ENCODE measurements around the gene CS.
"Not testable (repeated sequence)": the region's sequence is repeated elsewhere in the genome, so short reads cannot be mapped to it uniquely, and the experiment has no call there.

CS gene

DNA sequence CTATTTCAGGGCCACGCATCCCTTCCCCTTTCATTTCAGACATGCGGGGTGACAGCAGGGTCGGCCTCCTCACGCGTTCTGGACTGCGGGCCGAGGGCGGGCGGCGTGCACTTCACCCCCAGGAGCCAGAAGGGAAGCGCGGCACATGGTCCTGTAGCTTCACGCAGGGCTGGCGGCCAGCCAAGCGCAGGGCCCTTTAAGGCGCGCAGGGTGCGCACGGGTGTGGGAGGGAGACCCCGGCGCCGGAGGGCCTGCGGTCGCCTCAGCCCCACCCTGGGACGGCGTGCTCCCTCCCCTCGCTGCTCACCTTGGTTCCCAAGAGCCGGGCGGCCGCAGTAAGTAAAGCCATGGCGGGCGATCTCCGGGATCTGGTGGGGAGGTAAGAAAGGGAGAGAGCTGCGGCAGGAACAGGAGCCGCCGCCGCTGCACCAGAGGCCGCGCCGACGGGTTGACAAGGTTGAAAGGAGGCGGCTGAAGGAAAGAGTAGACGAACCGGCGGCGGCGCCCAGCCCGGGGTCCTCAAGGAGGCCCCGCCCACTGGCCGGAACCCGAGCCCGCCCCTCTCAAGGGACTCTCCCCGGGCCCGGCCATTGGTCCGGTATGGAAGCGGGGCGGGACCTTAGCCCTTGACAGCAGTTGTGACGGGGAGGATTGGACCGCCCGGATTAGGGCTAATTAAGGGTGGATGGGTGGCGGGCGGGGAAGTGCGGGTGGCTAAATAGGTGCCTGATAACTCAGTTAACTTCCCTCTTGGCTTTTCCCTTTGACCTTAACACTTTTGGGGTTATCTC is at the start of gene CS:
TSS of gene CS (minus strand) at position 478 of the 791 bp plus-strand sequence. CDS start at position 349, 129 bp downstream.
- DNase-seq: peak; percentile 98

DNA sequence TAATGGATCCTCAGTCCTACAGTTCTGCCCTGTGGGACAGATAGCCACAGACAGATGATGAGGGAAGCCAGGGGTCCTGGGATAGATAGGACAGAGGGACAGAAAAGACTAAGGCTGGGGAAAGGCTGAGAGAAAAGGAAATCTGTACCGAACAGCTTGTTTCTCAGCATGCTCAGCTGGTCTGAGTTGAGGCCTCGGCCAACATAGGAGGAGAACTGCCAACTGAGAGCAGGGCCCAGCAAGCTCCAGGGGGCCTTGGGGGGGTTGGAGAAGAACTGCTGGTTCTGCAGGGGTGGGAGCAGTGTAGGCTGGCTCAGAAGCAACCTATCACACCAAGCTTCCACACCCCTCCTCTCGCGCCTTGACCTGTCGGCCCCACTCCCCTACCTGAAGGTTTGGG is 48.6 kb upstream of the CS start:
- DNase-seq: no peak

DNA sequence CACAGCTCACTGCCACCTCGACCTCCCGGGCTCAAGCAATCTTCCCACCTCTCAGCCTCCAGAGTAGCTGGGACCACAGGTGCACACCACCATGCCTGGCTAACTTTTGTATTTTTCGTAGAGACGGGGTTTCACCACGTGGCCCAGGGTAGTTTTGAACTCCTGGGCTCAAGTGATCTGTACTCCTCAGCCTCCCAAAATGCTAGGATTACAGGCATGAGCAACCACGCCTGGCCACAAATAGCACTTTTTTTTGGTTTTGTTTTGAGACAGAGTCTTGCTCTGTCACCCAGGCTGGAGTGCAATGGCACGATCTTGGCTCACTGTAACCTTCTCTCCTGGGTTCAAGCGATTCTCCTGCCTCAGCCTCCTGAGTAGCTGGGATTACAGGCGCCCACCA is 47.1 kb upstream of the CS start:
- not testable (repeated sequence) for DNase-seq

DNA sequence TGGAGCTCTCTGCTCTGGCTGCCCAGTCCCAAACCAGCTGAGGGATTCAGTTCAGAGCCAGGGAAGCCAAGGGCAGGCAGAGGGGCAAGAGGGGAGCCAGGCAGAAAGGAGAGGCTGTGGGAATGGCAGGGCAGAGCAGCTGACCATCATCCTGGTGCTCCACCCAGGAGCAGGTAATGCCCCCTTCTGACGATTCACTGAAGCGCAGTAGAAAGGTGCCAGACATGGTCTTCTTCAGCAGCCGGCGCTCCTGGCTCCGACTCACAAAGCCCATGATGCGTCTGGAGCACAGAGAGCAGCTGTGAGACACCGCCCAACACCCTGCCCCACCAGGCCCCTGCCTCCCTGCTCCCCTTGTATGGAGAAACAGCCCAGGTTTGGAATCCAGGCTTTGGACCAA is 46.5 kb upstream of the CS start:
- DNase-seq: no peak

DNA sequence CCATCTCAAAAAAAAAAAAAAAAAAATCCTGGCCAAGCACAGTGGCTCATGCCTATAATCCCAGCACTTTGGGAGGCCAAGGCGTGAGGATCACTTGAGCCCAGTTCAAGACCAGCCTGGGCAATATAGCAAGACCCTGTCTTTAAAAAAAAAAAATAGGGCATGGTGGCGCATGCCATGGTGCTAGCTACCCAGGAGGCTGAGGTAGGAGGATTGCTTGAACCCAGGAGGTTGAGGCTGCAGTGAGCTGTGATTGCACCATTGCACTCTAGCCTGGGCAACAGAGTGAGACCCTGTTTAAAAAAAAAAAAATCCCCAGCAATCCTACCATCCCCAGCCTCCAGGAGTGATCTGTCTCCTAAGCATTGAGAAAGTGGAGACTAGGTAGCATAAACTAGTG is 42.2 kb upstream of the CS start:
- DNase-seq: not testable (repeated sequence)

DNA sequence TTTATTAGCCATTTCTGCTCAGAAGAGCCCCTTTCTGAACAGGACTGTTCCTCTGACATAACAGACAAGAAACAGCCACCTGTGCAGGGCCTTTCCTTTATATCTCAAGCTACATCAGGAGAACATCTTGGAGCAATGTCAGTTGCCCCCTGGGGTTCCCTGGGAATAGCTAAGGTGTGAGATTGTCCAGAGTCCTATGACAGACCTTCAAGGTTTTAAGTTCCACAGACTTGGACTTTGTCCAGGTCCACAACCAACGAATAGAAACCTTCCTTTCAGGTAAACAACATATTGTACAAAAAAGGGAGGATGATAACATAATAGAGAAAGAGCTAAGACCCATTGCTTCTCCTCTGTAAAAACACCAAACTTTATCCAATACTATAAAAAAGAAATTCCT is 41.5 kb upstream of the CS start:
- no peak for DNase-seq

DNA sequence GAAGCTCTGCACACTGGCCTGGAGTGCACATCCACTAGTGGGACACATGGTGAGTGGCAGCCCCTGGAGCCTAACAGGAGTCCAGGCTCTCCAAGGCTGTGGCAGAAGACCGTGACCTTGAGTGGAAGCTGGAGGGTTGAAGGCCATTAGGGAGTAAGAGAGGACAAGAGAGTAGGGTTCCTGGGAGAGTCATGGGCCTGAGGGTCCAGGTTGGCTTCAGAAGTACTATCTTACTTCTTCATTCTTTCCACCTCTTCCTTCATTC is 39.0 kb upstream of the CS start:
- no peak for DNase-seq

DNA sequence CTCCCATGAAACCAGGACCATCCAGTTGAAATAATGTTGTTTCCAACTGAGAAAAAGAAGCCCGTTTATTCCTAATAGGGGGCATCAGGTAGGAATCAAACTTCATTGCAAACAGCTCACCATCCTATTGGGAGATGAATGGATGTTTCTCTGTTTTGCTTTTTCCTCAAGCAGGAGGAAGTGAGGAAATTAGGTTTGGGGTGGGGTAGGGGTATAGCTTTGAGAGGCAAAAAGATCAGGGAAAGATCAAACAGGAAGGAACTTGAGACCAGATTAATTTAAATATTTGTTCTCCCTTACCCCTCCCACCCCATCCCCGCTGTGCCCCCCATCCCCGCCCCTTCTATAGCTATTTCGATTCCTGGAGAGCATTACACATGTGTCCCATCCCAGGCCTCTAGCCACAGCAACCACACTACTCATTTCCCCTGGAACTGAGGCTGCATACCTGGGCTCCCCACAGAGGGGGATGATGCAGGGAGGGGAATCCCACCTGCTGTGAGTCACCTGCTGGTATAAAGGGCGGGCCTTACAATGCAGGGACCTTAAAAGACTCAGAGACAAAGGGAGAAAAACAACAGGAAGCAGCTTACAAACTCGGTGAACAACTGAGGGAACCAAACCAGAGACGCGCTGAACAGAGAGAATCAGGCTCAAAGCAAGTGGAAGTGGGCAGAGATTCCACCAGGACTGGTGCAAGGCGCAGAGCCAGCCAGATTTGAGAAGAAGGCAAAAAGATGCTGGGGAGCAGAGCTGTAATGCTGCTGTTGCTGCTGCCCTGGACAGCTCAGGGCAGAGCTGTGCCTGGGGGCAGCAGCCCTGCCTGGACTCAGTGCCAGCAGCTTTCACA is 38.4 kb upstream of the CS start, which contains the start of gene IL23A:
TSS of gene IL23A (plus strand) at position 577 of the 850 bp plus-strand sequence. CDS start at position 738, 161 bp downstream.
- peak; percentile 87 for DNase-seq

DNA sequence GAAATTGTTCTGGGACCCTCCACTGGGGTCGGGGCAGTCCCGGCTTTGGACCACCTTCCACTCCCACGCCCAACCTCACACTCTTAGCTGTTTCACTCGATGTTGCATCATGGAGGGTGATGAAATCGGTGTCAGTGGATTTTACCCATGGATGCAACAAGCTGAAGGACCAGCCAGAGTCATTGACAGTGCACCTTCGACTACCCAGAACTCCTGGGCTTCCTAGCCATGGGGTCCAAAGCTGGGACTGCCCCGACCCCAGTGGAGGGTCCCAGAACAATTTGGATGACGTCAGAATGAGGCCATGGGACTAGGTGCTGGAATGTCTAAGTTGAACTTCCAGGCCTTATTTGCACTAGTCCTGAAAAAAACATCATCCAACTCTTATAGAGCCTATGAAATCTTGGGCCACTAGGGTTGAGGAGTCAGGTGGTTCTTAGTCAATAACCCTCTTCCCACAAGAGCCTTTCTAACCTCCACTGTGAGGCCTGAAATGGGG is 37.7 kb upstream of the CS start:
- no peak for DNase-seq

DNA sequence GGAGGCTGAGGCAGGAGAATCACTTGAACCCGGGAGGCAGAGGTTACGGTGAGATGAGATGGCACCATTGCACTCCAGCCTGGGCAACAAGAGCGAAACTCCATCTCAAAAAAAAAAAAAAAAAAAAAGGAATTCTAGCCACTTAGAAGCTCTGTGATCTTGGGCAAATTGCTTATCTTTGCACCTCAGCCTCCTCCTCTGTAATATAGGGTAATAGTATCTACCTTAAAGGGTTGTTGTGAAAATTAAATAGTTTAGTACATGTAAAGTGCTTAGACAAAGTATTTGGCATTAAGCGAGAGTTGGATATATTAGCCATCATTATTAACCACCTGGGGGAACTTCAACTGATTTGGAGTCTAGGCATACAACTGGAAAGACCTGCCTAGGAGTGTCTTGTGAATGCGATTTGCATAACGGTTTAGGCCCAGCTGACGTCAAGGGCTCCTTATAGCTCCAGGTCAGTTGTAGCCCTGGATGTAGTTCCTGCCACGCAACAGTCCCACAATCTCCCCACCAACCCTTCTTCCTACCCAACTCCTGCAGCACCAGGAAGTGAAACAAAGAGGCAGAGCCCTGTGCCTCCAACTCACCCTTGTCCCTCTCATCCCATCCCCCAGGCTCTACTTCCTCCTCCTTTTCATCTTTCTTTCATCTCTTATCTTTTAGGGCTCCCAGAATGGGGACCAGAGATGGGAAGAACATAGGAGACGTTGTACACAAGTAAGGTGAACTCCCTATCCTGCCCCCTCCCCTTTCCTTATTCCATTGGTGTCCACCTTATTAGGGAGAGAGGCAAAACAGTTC is 36.4 kb upstream of the CS start:
- DNase-seq: no peak

DNA sequence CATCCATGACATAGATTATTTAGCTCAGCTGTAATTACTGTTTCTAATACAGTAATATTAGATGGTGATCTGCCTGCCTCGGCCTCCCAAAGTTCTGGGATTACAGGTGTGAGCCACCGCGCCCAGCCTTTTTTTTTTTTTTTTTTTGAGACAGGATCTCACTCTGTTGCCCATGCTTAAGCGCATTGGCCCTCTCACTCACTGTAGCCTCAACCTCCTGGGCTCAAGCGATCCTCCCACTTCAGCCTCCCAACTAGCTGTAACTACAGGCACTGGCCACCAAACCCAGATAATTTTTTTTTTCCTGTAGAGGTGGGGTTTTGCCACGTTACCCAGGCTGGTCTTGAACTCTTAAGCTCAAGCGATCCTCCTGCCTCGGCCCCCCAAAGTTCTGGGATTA is 35.4 kb upstream of the CS start:
- not testable (repeated sequence) for DNase-seq

DNA sequence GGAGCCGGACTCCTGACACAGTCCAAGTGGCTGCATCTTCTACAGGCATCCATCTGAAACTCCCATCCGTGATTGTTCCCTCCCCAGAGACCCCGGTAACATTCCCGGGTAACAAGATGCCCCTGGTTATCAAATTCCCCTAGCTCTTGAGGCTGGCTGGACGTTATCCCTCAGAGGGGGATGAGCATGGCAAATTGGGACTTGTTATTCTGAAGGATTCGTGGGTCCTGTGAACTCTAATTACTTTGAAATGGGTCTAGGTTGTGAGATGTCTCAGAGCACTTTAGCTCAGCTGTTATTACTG is 34.3 kb upstream of the CS start:
- DNase-seq: no peak

DNA sequence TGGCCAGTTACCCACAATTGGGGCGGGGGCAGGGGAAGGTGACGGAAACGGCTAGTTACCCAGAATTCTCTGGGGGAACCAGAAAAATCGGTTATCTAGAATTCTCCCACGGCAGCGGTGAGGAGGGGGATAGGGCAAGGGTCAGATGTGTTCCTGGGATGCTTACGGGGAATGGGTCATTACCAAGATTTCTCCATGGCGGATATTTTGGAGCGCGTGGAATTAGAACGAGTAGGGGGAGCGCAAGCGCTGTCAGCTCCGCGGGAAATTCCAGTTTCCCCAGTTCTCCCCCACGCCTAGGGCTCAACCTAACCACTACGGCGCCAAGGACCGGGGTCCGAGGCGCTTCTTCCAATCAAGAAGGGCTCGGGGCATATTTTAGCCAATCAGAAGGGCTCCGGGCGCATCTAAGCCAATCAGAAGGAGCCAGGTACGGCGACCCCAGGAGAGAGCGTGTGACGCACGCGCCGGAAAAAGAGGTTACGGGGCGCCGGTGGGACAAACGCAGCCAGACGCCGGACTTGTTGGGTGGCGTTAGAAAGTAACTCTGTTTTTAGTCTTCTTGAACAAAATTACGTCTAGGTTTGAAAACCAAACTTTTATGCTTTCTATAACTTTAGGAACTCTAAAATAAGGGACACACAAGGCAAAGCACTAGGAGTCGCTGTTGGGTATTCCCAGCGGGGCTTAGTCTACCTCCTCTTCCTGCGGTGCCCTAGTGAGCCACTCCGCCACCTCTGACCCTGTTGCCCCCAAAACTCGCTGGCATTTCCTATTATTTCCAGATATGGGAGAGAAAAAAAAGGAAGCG is 33.8 kb upstream of the CS start, which contains the start of gene PAN2:
TSS of gene PAN2 (minus strand) at position 322 of the 811 bp plus-strand sequence. CDS start 906 bp downstream, outside the sequence.
- DNase-seq: peak; percentile 93

DNA sequence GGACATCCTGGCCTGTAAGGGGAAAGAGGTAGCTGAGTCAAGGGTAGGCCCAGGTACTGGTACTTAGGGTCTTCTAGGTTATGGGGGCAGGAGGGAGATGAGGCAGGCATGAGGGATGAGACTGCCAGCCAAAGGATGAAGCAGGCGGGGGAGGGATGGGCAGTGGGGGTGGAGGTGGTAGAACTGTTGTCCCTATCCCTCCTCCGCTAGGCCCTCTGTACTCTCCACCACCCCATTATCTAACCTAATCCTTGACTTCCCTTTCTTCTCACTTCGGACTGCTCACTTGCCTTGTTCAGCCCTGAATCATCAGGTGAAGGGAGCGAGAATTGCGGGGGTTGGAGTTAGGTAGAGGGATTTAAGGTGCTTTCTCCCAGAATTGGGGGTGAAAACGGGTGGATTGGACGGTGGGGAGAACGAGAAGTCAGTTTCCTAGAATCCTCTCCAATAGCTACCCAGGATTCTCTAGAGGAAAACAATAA is 33.1 kb upstream of the CS start:
- no peak for DNase-seq

DNA sequence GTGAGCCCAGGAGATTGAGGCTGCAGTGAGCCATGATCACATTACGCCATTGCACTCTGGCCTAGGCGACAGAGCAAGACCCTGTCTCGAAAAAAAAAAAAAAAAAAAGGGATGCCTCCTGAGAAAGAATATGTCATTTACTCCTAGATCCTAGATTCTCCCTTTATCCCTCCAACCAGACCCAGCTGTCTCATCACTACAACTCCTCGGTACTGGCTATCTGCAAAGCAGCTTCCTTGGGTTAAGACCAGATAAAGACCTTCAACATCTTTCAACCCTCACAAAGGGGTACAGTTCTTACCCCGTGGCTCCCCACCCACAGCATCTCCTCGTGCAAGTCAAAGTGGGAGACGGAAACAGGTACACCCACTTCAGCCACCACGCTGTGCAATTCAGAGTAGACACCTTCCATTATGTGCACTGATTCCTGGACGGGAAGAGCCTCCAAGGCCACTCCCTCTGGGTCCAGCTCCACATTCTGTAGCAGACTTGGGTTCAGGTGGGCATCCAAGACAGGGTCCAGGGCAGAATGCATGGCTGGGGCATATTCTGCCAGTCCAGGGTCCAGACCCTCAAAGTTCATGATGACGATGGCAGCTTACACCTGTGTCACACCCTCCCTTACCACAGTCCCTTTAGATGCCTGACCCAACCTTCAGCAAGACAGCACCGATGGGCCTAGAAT is 32.5 kb upstream of the CS start:
- DNase-seq: peak; percentile 64

DNA sequence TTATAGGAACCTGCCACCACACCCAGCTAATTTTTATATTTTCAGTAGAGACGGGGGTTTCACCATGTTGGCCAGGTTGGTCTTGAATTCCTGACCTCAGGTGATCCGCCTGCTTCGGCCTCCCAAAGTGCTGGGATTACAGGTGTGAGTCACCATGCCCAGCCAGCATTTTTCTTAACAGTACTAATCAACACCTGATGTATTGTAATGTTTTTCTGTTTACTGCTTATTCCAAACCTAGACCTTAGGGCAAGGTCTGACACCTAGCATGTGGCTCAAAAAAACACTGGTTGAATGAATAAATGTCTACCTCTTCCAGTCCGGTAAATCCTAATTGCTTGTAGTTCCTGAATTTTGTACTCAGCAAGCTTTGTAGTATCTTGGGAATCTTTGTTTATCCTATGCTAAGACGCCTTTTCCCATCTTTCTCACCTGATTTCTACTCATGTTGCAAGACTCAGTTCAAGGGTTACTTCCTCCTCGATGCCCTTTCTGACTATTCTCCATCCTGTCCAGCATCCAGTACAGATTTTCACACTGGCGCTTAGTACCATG is 30.9 kb upstream of the CS start:
- no peak for DNase-seq

DNA sequence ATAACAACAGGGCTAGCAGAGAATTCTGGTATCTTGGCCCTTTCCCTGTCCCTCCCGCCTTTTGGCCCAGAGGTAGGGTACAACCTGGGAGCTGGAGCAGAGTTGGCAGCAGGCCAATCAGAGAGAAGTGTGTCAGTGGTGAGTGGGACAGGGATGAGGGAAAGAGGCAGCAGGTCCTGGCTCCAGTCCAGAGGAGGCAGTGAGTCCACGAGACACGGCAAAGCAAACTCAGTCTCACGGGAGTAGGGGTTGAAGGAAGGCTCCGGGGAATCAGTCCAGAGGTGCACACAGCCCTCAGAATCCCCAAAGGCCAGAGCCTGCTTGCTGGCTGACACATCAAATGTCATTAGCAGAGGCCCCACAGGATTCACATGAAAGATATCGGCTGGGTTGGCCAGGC is 26.4 kb upstream of the CS start:
- DNase-seq: no peak

DNA sequence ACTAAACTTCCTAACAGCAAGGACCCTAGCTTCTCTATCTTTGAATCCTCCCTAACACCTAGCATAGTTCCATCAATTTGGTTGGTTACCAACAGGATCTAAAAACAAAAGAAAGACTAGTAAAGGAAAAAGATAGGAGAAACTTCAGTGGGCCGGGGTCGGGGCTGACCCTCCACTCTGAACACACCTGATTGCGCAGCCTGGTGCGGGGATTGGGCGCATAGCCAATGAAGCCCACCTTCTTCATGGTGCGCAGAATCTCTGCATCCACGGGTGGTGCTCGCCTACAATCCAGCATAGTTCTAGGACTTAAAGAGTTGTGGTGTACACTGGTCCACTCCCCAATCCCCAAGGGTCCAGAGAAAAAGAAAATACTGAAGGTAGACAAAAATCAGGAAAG is 26.0 kb upstream of the CS start:
- DNase-seq: no peak

DNA sequence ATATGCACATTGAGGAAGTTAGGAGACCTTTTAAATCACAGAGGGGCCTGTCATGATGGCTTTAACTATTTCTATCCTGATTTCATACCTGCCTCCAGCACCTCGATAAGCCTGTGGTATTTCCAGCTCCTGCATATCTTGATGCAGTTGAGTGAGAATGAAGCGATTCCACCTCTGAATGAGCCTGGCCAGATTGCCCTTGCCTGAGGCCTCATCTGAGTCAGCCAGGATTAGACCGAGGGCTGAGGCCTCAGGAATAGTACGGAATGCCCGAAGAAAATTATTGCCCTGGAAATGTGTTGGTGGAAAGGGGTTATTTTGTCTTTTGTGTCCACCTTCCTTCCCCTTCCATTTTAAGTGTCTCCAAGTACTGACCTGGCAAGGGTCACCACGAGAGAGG is 24.1 kb upstream of the CS start:
- DNase-seq: no peak

DNA sequence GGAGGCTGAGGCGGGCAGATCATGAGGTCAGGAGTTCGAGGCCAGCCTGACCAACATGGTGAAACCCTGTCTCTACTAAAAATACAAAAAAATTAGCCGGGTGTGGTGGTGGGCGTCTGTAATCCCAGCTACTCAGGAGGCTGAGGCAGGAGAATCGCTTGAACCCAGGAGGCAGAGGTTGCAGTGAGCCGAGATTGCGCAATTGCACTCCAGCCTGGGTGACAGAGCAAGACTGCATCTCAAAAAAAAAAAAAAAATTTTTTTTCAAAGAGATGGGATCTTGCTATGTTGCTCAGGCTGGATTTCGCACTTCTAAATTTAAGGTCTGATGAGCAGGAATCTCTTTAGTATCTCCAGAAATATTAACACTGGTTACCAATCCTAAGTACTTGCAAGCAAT is 21.5 kb upstream of the CS start:
- DNase-seq: not testable (repeated sequence)

DNA sequence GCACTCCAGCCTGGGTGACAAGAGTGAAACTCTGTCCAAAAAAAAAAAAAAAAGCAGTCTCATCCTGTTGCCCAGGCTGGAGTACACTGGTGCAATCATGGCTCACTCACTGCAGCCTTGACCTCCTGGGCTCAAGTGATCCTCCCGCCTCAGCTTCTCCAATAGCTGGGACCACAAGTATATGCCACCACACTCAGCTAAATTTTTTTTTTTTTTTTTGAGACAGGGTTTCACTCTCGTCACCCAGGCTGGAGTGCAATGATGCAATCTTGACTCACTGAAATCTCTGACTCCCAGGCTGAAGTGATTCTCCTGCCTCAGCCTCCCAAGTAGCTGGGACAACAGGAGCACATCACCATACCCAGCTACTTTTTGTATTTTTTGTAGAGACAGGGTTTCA is 20.9 kb upstream of the CS start:
- no peak for DNase-seq
